ENCODE results near the gene TLNRD1. TPM values are rescaled to one million over a fixed set of nuclear protein-coding genes. Genes with fewer than 3 reads are reported as not detected.

Gene TLNRD1
- total RNA-seq, 2 donors from 2014 or later = 19.3 to 25.4 TPM

GRCh38 chr15:81029414-81030300 lies 28.9 kb downstream of the TLNRD1 start:
- H3K4me1 ChIP-seq (replicated peaks) = no peaks in the 10 kb centered on the region
- no peak overlapping the region for H3K27ac ChIP-seq
- TF ChIP-seq POLR2AphosphoS5 (IDR thresholded peaks at IDR 0.05) (no peak), POLR2A (IDR thresholded peaks at IDR 0.05) (no peak)
- TF ChIP-seq, protein P1, sequence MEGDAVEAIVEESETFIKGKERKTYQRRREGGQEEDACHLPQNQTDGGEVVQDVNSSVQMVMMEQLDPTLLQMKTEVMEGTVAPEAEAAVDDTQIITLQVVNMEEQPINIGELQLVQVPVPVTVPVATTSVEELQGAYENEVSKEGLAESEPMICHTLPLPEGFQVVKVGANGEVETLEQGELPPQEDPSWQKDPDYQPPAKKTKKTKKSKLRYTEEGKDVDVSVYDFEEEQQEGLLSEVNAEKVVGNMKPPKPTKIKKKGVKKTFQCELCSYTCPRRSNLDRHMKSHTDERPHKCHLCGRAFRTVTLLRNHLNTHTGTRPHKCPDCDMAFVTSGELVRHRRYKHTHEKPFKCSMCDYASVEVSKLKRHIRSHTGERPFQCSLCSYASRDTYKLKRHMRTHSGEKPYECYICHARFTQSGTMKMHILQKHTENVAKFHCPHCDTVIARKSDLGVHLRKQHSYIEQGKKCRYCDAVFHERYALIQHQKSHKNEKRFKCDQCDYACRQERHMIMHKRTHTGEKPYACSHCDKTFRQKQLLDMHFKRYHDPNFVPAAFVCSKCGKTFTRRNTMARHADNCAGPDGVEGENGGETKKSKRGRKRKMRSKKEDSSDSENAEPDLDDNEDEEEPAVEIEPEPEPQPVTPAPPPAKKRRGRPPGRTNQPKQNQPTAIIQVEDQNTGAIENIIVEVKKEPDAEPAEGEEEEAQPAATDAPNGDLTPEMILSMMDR (IDR thresholded peaks at IDR 0.05) = no peak
- H3K36me3 ChIP-seq = no peaks in the 10 kb centered on the region
- H3K27me3 ChIP-seq (replicated peaks; ENCODE audit: insufficient read depth) = no peaks in the 10 kb centered on the region
- 78% methylated on average over 3 of the region's 3 CpGs for WGBS
- H3K9me3 ChIP-seq = no peaks in the 10 kb centered on the region
- H3K4me3 ChIP-seq = no peak overlapping the region
- intact Hi-C loops (cut with DNase I) = no loop called here
- no peak for DNase-seq (ENCODE audit: low spot score)

DNA sequence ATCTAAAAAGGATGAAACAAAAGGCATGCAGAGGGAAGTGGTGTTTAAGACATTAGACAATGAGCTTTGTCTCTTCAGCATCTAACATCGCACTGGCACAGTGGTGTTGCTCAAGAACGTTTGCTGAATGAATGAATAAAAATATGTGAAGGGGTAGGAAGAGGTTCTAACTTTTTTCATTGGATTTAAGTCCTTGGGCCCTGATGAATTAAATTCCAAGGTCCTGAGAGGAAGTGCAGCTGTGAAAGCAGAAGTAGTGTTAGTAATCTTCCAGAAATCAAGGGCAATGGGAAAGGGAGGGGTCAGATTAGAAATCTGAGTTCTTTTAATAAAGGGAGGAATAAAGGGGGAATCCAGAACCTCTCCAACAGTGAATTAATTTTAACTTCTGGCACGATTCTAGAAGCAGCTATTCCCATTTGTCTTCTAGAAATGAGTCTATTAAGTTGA lies 29.6 kb downstream of the TLNRD1 start:
- H3K27me3 ChIP-seq (replicated peaks; ENCODE audit: insufficient read depth) = no peaks in the 10 kb centered on the region
- no peaks in the 10 kb centered on the region for H3K4me1 ChIP-seq (replicated peaks)
- H3K27ac ChIP-seq = no peak overlapping the region
- TF ChIP-seq, protein P1 (IDR thresholded peaks at IDR 0.05) = no peak
- no peak for TF ChIP-seq POLR2AphosphoS5 (IDR thresholded peaks at IDR 0.05)
- no peak for TF ChIP-seq POLR2A (IDR thresholded peaks at IDR 0.05)
- no peak overlapping the region for H3K4me3 ChIP-seq
- intact Hi-C loops (cut with DNase I) = no loop called here
- WGBS = 69% methylated on average over 3 of the region's 3 CpGs
- H3K9me3 ChIP-seq = no peaks in the 10 kb centered on the region
- DNase-seq (ENCODE audit: low spot score) = no peak
- H3K36me3 ChIP-seq = no peaks in the 10 kb centered on the region

DNA sequence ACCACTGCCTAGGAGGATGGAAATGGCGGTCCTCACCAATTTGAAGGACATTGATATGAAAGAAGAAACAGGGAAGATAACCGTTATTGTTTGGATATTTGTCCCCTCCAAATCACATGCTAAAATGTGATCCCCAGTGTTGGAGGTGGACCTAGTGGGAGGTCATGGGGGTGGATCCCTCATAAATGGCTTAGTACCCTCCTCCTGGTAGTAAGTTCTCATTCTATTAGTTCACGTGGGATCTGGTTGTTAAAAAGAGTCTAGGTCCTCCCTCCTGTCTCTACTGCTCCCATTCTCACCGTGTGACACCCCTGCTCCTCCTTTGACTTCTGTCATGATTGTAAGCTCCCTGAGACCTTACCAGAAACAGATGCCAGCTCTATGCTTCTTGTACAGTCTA lies 30.5 kb downstream of the TLNRD1 start:
- Histone ChIP-seq H3K27me3 (replicated peaks; ENCODE audit: insufficient read depth) (no peaks in the 10 kb centered on the region), H3K27ac (no peak overlapping the region), H3K36me3 (no peaks in the 10 kb centered on the region), H3K4me1 (replicated peaks) (no peaks in the 10 kb centered on the region), H3K9me3 (no peaks in the 10 kb centered on the region), H3K4me3 (no peak overlapping the region)
- 85% methylated on average over 4 of the region's 4 CpGs for WGBS
- DNase-seq (ENCODE audit: low spot score) = no peak
- intact Hi-C loops (cut with DNase I) = no loop called here
- no peak for TF ChIP-seq POLR2A (IDR thresholded peaks at IDR 0.05)
- TF ChIP-seq POLR2AphosphoS5 (IDR thresholded peaks at IDR 0.05) = no peak
- TF ChIP-seq, protein P1 (IDR thresholded peaks at IDR 0.05) = no peak

DNA sequence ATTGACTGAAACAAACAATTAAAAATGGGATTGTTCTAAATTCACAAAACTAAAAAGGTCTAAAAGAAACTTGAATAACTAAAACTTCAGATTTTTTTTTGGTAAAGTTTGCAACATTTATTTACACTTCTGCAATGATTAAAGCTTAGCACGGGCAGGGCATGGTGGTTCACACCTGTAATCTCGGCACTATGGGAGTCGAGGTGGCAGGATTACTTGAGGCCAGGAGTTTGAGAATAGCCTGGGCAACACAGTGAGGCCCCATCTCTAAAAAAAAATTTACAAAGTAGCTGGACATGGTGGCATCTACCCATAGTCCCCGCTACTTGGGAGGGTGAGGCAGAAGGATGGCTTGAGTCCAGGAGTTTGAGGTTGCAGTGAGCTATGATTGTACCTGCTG lies 31.6 kb downstream of the TLNRD1 start:
- Histone ChIP-seq H3K36me3 (no peaks in the 10 kb centered on the region), H3K4me1 (replicated peaks) (no peaks in the 10 kb centered on the region), H3K9me3 (no peaks in the 10 kb centered on the region), H3K27ac (no peak overlapping the region), H3K27me3 (replicated peaks; ENCODE audit: insufficient read depth) (no peaks in the 10 kb centered on the region), H3K4me3 (no peak overlapping the region)
- TF ChIP-seq POLR2A (IDR thresholded peaks at IDR 0.05) = no peak
- intact Hi-C loops (cut with DNase I) = no loop called here
- WGBS = 46% methylated on average over 4 of the region's 4 CpGs
- DNase-seq (ENCODE audit: low spot score) = no peak

- no peaks in the 10 kb centered on the region for H3K4me1 ChIP-seq (replicated peaks)
- no peaks in the 10 kb centered on the region for H3K9me3 ChIP-seq
- DNase-seq (ENCODE audit: low spot score) = peak; percentile 53
- H3K4me3 ChIP-seq = no peak overlapping the region
- H3K27me3 ChIP-seq (replicated peaks; ENCODE audit: insufficient read depth) = no peaks in the 10 kb centered on the region
- peak overlapping the region; percentile 8 to 44 for H3K27ac ChIP-seq
- TF ChIP-seq, protein P1 (IDR thresholded peaks at IDR 0.05) = no peak
- TF ChIP-seq POLR2AphosphoS5 (IDR thresholded peaks at IDR 0.05) = peak; percentile 78
- H3K36me3 ChIP-seq = no peaks in the 10 kb centered on the region
- intact Hi-C loops (cut with DNase I) = no loop called here
- WGBS = 27% methylated on average over 1 of the region's 1 CpG
Measured at GRCh38 chr15:81032818-81033217, 32.1 kb downstream of the TLNRD1 start.
